Measurements from ENCODE around the gene RAE1.

RAE1 gene

DNA sequence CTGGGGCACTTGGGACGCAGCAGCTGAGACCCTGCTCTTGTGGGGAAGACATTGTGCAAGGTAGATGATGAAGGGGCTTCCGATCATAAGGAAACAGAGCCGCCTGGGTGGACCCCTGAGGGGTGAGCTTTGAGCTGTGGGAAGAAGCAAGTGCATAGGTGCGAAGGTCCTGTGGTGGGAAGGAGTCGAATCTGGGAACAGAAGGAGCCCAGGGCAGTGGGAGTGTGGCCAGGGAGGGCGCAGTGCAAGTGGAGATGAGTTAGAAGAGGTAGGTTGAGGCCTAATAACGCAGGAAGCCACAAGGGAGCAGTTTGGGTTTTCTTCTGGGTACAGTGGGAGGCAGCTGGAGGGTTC, 50.5 kb downstream of the RAE1 start:
- DNase-seq: no peak

DNA sequence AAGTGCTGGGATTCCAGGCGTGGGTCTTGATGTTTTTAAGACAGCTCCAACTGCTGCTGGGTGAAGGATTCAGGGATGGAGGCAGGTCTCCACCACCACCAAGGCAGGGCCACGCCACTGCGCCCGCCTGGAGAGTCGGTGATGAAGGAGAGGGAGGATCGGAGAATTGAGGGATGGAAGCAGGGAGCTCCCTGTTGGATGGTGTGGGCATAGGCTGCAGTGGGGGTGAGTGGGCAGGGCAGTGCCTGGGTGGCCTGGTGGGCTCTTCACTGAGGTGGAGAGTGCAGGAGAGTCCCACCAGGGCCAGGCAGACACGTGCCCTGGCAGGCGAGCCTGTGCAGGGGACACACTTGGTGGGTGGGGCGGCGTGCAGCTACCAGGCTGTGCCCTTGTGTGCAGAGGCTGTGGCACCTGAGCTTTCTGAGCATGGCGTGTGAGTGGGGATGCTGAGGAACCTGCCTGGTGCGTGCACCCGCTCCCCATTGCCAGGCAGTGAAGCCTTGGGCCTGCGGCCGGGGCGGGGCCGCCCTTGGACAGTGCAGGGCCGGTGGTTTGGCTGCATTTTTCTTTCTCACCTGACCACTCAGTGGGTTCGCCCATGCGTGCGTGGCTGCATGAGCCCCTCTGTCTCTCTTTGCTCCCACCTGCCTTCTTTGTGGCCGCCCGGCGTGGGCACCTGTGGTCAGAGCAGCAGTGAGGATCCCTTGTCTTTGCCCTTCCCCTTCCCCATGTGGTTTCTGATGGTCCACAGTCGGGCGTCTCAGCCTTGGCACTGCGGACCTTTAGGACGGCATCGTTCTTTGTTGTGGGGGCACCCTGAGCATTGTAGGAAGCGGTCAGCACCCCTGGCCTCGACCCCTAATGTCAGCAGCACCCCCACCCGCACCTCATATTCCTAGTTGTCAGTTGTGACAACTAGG, 51.4 kb downstream of the RAE1 start:
- no peak for DNase-seq

- DNase-seq: no peak
These were observed 52.2 kb downstream of the RAE1 start for GRCh38 chr20:57403216-57403615.

- no peak for DNase-seq
These were observed 53.0 kb downstream of the RAE1 start for GRCh38 chr20:57404006-57404405.

DNA sequence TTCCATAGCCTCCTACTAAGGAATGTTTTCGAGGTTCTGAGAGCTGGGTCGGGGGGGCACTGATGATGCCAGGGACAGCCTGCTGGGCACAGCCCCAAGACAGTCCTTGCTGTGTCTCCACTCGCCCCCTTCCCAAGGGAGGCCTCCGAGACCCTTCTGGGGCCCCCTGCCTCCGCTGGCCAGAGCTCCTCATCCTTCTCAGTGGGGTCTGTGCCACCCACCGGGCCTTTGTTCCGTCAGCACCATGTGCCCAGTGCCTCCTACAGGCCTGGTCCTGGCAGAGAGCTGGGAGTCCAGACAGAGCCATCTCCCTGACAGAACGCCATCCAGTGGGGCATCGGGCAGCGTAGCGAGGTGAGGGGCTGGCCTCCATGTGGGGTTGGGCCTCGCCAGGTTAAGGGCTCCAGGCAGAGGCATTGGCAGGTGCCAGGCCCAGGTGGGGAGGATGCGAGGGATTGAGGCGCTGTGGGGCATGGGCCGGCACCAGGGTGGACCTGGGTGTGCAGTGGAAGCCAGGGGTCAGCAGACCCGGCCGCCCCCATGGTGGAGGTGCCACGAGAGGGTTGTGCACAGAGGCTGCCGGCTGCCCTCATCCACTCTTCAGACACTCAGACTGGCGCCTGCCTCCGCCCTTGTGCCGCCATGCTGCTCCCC, 53.5 kb downstream of the RAE1 start:
- DNase-seq: no peak

DNA sequence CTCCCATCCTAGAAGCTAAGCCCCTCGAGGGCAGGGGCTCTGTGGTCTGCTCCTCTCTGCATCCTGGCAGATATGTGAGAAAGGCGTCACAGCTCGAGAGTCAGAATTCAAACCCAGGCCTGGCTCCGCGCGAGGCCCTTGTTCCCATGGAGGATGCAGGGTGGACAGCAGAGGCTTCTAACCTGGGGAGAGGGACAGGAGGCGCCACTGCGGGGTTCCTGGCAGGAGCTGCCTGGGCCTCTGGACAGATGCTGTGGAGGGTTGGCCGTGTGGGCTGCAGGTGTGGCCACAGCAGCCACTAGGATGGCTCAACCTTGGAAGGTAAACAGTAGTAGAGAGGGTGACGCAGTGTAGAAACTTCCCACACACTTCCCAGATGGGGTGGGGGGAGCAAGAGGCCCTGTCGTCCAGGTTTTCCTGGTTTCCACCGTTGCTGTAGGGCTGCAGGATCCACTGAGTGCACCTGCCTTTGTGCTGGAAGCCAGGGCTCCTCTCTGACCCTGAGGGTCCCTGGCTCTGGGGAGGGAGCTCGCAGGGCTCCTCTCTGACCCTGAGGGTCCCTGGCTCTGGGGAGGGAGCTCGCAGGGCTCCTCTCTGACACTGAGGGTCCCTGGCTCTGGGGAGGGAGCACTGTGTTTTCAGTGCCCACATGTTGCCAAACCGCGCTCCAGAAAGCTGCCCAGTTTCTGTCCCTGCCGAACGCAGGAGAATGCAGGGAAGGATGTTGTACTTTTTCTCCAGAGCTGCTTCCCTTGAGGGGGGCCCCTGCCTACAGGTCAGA, 54.4 kb downstream of the RAE1 start:
- DNase-seq: no peak

DNA sequence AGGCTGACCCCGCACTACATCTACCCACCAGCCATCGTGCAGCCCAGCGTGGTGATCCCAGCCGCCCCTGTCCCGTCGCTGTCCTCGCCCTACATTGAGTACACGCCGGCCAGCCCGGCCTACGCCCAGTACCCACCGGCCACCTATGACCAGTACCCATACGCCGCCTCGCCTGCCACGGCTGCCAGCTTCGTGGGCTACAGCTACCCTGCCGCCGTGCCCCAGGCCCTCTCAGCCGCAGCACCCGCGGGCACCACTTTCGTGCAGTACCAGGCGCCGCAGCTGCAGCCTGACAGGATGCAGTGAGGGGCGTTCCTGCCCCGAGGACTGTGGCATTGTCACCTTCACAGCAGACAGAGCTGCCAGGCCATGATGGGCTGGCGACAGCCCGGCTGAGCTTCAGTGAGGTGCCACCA, 56.5 kb downstream of the RAE1 start:
- no peak for DNase-seq

DNA sequence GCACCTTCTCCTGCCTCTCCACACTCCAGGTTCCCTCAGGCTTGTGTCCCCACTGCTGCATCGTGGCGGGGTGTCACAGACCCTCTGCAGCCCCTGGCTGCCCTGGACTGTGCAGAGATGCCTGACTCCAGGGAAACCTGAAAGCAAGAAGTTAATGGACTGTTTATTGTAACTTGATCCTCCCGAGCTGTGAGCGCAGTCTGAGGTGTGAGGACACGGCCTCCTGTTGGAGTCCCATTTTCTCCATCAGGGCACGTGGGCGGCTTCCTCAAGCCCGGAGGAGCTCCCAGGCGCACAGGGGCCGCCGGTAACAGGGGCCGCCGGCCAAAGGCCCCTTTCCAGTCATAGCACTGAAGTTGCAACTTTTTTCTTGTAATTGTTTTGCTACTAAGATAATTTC, 57.1 kb downstream of the RAE1 start:
- DNase-seq: no peak

- no peak for DNase-seq
These were observed 57.6 kb downstream of the RAE1 start for GRCh38 chr20:57408536-57409233.

GRCh38 chr20:57409316-57409671, 58.2 kb downstream of the RAE1 start:
- DNase-seq: no peak

DNA sequence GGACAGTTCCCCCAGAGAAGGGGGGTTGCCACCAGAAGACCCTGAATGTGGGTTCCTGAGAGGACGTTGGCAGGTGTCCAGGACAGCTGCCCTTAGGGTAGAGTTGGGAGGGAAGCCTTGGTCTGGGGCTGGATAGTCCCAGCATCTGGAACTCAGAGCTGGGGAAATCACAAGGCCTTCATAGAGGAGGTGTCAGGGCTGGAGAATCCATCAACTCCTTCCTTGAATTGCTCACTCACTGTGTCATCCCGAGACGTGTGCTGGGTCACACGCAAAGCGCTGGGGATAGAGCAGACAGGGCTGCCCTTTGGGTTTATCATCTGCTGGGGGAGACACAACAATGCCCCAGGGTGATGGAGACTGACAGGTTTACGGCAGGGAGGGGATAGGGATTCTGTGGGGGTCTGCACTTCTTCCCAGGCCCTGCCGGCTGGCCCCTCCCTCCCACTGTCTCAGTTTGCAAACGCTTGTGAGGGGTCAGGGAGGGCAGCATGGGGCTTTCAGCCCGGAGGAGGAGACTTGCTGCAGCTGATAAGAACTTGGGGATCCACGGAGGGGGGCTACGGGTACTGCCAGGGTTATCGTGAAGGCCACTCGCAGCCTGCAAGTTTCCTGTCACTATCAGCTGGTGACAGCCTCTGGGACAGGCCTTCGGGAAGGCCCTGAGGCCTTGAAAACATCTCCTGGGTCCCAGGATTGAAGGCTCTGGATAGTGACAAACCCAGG, 58.8 kb downstream of the RAE1 start:
- no peak for DNase-seq

- DNase-seq: no peak
These were observed 59.4 kb downstream of the RAE1 start for GRCh38 chr20:57410398-57410920.

- DNase-seq: no peak
These were observed 59.9 kb downstream of the RAE1 start for GRCh38 chr20:57410924-57411323.

DNA sequence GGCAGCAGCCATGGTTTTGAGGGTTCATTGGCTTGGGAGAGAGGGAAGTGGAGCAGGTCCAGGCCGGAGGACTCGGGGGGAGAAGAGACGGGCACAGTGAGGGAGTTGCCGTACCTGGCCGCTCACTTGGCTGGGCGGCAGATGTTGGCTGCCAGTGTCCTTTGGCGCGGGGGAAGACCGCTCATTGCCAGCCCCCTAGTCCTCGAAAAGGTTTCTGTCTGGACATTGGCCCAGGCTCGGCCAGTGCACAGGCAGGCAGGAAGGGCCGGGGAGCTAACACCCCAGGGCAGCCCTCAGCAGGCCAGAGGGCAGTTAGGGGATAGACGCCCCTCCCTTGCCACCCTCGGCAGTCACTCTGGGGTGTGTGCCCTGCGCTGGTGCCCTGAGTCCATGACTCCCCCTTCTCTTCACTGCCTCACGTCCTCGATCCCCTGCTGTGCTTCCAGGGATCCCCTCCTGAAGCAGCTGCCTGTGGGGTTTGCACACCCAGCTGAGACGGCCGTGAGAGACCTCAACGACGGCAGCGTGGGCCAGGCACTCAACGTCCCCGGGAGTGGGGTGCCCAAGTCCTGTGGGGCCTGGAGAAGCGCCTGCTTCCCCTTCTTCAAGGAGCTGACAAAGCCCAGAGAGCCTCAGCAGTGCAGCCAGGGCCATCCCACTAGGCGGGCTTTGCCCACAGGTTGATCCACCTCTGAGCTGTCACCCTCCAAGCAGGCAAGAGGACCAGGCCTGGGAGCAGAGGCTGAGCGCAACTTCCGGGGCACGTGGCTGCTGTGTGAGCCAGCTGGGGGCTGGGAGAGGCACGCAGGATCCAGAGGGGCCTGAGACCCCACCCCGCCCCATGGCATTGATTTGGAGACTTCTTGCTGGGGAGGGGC, 60.6 kb downstream of the RAE1 start:
- DNase-seq: no peak

DNA sequence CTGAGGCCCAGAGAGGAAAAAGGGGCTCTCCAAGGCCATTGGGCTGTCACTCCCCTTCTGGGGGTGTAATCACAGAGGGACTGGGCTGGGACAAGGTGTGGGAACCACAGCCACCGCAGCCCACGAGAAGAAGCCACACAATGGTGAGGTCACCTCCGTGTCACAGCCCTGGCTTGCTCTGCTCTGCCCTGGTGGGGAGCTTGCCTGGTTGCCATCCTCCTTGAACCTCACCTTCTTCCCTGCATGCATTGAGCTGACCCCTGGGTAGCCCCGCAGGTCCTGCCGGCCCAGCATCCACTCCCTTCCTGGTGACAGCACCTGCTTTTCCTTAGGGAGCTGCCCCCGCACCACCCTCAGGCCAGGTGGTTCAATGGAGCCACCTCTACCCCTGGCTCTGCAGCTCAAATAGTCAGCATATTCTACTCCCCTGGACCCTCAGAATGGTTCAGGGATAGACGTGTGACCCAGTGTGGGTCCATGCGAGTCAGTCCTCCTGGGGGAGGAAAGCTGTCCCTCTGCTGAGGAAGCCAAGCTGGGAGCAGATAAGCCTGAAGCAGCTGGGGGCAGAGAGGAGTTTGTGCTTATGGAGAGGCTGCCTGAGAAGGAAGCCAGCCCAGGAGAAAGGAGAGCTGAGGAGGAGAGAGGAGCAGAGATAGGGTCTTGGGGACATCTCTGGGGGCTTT, 61.4 kb downstream of the RAE1 start:
- no peak for DNase-seq

- DNase-seq: no peak
These were observed 62.9 kb downstream of the RAE1 start for GRCh38 chr20:57413986-57414385.

DNA sequence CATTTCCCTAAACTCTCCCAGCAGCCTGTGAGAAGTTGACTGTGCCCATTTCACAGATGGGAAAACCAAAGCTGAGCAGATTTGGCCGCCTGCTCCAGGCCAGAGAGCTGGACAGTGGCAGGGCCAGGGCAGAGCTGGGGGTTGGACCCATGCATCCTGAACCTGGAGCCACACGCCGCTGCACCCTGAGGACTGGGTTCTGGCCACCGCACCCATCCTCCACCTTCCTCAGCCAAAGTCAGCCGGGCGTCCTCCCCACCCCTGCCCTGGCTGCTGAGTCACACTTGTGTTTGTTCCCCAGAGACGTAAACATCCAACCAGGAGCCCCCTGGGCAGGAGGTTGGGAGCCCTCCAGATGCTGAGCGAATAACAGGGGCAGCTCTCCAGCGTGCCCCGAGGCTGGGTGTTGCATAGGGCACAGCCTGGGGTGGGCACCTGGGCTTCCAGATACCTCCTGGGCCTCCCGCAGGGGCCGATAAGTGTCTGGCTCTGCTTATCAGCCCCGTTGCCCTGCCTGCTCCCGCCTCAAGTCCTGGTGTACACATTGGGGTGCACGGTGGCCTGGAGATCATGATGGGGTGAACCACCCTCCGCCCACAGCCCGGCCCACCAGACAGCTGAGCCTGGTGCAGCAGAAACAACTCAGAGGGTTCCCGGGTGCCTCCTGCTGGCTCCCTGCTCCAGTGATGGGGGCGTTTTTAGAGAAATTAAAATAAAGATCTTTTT, 64.0 kb downstream of the RAE1 start:
- DNase-seq: no peak

DNA sequence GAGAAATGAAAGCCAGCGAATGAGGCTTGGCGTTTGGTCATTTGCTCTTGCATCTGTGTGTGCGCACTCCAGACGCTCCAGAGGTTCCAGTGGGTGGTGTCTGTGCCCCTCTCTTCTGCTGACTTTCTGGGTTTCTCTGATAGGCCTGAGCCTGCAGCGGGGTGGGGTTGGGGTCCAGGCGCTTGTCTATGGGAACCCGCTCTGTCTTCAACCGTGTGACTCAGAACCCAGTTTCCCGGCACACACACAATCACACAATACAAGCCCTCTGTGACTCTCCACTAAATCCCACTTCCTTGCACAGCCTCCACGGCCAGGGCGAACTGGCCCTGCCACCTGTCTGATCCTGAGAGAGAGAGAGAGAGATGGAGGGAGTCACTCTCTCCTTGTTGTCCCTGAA, 64.7 kb downstream of the RAE1 start:
- no peak for DNase-seq

DNA sequence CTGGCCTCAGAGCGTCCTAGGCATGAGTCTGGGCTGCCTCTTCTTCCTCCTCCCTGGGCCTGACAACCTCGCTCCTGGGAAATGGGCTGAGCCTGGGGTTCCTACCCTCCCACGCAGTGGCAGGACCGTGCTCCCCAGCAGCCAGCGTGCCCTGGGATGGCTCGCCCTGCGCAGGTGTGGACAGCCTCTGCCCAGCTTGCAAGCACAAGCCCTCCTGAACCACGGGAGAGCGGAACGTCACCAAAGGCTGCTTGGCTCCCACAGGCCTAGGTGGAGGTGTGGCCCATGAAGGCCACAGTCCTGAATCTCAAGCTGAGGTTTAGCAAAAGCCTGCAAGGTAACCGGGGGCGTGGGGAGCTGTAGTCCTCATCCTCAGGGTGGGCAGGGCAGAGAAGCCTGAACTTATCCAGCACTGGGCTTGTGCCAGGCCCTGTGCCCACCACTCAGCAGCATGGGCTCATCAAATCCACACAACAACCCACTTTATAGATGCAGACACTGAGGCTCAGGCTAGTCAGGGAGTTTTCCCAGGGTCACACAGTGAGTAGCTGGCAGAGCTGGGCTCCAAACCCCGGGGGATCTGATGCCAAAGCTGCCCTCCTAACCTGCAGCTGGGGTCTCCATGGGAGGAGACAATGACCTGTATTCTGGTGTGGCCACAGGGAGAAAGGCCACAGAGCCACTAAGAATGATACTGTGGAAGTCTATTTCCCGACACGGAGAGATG, 65.4 kb downstream of the RAE1 start:
- no peak for DNase-seq

Data from HCEC 1CT (cell line).